NCI-H1048 (cell line): ENCODE data around the gene ZNF324B.
"Not testable (repeated sequence)": the region's sequence is repeated elsewhere in the genome, so short reads cannot be mapped to it uniquely, and the experiment has no call there.

Source experiments
- DNase-seq: peaks from one replicate; lab custom pipeline; 2025; lab: John Stamatoyannopoulos, UW

The ZNF324B gene

GRCh38 chr19:58451358-58452101, at the start of gene ZNF324B:
ZNF324B (plus strand) TSS chr19:58451622; CDS start chr19:58453702, 2,080 bp downstream.
- peak; percentile 86 for DNase-seq

DNA sequence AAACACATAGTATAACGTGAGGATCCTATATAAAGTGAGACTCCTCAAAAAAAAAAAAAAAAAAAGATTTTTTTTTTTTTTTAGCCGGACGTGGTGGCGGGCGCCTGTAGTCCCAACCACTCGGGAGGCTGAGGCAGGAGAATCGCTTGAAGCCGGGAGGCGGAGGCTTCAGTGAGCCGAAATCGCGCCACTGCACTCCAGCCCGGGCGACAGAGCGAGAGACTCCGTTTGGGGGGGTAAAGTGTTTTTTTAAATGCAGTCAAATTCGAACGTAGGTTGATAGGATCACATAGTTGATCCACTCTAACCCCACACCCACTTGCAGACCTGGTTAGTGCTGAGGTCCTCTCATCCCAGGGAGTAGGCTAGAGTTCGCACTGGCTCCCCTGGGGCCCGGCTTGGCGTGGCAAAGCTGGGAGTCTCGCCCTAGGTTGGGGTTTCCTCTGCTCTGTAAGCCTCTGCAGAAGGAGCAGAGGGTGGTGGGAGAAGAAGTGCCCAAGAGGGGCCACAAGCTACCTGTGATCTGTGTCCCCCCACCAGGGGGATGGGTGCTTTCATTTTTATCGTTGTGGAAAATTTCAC, 49.5 kb upstream of the ZNF324B start:
- no peak for DNase-seq

DNA sequence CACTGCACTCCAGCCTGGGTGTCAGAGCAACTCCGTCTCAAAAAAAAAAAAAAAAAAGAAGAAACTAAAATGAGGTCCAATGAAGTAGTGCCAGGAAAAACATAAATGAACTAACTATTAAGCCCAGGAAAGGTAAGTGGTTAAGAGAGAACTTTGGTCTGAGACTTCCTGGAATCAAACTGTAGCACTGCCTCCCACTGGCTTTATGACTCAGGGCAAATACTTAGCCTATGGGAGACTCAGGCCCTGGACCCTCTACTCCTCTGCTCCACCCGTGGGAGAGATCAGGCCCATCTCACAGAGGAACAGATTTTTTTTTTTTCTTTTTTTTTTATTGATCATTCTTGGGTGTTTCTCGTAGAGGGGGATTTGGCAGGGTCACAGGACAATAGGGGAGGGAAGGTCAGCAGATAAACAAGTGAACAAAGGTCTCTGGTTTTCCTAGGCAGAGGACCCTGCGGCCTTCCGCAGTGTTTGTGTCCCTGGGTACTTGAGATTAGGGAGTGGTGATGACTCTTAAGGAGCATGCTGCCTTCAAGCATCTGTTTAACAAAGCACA, 47.4 kb upstream of the ZNF324B start:
- DNase-seq: not testable (repeated sequence)

DNA sequence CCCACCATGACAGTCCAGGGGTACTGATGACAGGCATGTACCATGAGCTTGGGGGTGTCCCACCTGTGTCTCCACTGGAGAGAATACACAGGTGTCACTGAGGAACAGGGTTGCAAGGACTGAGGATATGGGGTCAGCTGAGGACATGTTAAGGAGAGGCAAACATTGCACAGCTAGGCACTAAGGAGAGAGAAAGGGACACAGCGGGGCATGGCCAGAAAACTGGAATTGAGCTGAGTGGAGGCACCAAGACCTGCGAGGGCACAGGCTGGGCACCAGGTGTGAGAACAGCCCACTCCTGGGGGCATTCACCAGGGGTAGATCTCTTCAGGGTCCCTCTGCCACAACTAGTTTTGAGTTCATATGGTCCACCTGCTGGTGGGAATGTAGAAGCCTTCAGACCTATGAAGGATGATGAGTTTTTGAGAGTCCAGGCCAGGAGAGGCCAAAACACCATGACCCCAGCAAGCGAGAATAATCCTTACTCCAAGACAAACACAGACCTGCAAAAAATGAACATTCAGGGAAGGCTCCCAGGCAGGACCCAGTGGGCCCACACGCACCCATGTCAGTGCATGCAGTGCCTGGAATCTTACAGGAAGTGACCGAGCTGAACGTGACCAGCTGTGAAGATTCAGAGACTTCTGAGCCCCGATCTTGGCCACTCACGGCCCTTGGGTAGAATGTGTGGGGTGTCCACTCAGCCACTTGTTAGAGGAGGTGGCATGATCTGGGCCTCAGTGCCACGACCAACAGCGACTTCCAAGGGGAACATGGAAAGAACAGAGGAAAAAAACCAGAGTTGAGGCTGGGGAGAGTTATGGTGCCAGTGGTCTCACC, 44.4 kb upstream of the ZNF324B start:
- DNase-seq: no peak

GRCh38 chr19:58407658-58408151, 43.7 kb upstream of the ZNF324B start:
- no peak for DNase-seq

DNA sequence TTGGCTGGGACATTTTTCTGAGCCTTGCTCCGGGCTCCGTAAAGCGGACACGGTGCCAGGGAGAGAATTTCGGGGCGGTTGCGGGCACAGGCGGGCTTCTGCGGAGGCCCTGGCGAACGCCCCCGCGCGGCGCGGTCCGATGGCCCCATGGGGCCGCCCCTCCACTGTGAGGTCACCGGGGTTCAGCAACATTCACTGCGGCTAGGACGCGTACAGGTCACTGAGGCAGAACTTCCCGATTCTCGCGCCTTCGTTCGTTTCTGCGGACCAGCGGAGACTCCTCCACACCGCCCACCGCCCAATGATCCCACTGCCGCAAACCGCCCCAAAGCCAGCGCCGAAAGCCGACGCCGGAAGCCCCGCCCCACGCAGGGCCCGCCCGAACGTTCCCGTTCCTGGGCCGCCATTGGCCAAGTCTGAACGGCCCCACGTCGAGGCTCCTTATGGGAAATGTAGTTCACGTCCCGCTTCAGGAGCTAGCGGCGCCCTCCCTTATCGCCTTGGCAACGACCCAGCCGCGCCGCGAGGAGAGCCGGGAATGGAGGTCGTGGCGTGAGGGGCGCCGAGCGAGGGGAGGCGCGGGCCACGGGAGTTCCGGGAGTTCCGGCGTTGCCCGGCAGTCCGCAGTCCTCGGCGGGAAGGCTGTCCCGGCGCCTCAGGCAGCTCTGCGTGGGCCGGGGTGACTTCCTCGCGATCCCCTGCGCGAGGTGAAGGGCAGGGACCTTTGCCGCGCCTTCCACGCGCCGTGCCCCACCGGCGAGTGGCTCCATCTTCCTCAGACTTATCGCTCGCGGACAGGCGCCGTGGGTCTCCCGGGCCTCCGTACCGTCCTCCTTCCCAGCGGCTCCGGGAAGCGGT, 43.0 kb upstream of the ZNF324B start, which contains the start of gene ZNF584:
Gene ZNF584 (plus strand): TSS at position 498 of the 858 bp plus-strand sequence. CDS start 499 bp downstream, outside the sequence.
- peak; percentile 94 for DNase-seq

DNA sequence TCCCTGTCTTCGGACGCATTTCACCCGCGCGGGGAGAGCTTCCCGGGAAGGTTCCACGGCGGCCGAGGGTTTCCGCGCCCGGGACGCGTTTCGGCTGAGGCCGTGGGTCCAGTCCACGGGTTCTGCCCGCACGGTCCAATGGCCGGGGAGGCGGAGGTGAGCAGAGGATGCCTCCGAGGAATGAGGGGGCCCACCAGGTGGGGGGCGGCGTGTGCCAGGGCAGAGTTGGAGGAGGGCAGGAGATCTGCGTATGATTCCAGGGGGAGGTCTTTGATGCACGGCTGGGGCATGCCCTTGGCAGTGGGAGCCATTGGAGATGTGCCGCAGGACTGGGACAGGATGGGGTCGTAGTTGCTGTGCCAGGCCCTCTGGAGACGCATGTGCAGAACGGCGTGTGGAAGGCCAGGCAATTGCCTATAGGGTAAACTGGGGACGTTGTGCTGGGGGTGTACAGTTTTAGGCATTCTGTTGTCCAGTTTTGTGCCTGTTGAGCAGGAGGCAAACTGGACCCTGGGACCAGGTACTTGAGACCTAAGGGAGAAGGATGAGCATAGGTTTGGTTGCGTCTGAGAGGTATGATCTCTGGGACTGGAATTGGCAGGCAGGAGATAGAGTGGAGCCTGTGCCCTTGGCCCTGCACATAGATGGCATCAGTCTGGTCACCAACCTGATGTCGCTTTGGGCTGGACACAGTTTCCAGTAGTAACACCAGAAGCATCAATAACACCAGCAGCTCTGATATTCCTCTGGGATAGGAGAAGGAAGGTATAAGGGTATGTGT, 42.2 kb upstream of the ZNF324B start:
- DNase-seq: no peak

DNA sequence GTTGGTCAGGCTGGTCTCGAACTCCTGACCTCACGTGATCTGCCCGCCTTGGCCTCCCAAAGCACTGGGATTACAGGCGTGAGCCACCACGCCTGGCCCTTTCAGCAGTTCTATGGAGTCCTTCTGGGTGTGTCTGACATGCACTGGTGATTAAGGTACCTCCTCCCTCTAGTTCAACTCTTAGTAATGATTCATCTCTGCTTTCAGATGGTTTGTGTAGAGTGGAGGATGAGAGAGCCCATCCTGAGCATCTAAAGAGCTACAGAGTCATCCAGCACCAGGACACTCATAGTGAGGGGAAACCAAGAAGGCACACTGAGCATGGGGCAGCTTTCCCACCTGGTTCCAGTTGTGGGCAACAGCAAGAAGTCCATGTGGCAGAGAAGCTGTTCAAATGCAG, 34.8 kb upstream of the ZNF324B start:
- no peak for DNase-seq

DNA sequence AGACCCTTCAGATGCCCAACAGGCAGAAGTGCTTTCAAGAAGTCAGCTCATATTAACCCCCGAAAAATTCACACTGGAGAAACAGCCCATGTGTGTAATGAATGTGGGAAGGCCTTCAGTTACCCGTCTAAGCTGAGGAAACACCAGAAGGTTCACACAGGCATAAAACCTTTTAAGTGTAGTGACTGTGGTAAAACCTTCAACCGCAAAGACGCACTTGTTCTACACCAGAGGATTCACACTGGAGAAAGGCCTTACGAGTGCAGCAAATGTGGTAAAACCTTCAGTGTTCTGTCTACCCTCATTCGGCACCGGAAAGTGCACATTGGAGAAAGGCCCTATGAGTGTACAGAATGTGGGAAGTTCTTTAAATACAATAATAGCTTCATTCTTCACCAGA, 34.4 kb upstream of the ZNF324B start:
- DNase-seq: no peak

GRCh38 chr19:58428617-58429016, 22.8 kb upstream of the ZNF324B start:
- no peak for DNase-seq

DNA sequence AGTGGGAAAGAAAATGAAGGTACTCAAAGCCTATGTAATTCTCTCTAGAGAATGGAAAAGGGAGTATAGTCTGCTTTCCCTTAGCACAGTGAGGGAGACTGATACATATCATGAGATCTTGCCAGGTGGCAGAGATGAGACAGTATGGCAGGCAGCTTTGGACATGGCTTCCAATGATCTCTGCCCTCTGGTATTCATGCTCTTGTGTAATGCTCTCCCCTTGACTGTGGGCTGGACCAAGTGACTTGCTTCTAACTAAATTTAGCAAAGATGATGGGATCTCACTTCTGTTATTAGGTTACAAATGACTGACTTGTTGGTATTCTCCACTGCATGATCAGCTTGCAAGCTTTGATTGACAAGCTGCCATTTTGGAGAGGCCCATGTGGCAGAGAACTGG, 21.7 kb upstream of the ZNF324B start:
- DNase-seq: no peak

GRCh38 chr19:58434217-58434616, 17.2 kb upstream of the ZNF324B start:
- DNase-seq: no peak

GRCh38 chr19:58439576-58440554, 11.6 kb upstream of the ZNF324B start, which contains the start of gene ZNF132:
ZNF132 (minus strand) TSS chr19:58440153; CDS start chr19:58439821, 332 bp downstream.
- no peak for DNase-seq

DNA sequence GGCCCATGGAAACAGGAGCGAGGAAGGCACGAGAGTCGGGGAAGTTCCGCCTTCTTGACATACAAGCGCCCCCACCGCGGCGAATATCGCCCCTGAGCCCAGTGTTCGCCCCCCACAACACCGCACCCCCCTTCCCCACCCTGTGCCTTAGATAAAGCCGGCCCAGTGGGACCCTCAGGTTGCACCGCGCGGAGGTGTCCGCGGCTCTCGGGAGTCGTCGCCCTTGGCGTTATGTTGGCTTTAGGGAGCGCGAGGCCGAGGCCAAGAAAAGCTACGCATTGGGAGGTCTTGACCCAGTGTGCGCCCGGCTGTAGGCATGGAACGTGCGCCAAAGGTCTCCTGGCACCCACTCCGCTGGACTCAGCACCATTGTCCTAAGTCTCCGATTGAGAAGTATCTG, 10.9 kb upstream of the ZNF324B start:
- DNase-seq: no peak

GRCh38 chr19:58442986-58443385, 8.4 kb upstream of the ZNF324B start:
- not testable (repeated sequence) for DNase-seq

GRCh38 chr19:58448860-58449259, 2.6 kb upstream of the ZNF324B start:
- DNase-seq: not testable (repeated sequence)

DNA sequence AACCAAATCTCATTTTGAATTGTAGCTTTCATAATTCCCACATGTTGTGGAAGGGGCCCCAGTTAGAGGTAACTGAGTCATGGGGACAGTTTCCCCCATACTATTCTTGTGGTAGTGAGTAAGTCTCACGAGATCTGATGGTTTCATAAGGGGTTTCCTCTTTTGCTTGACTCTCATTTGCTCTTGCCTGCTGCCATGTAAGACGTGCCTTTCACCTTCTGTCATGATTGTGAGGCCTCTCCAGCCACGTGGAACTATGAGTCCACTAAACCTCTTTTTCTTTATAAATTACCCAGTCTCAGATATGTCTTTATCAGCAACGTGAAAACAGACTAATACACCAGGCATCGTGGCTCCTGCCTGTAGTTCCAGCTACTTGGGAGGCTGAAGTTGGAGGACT, 1.4 kb upstream of the ZNF324B start:
- DNase-seq: not testable (repeated sequence)

- no peak for DNase-seq
Observed at GRCh38 chr19:58450856-58451357, 515 bp upstream of the ZNF324B start.

DNA sequence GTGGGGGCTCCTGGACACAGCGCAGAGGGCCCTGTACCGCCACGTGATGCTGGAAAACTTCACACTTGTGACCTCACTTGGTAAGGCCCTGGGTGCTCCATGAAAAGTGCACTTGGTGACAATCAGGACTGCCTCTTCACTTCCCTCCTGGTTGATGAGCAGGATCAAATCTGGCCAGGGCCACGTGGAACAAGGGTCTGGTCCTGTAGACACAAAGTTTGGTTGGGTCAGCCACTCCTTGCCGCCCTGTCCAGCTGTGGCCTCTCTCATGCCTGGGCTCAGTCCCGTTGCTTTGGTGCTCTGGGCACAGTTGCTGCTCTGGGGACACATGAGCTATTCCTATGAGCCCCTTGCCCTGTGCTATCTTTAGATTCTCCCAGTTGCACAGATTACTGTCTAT, 2.3 kb downstream of the ZNF324B start:
- no peak for DNase-seq
